ENCODE data around the gene FOXA1. TPM values are rescaled to one million over a fixed set of nuclear protein-coding genes. Genes with fewer than 3 reads are reported as not detected.

Gene FOXA1
- total RNA-seq, 1 donor from 2014 or later = 19.7 TPM

- DNase-seq (ENCODE audit: low spot score in 2 of 2, unreplicated experiment in 2 of 2) = peak in 1 of 2 experiments; percentile 45
- peaks cover 8% of the 10 kb centered on the region for H3K4me1 Mint-ChIP-seq
- H3K36me3 Mint-ChIP-seq = no peaks in the 10 kb centered on the region
- peaks cover 48% of the 10 kb centered on the region for H3K27me3 Mint-ChIP-seq (ENCODE audit: low read depth)
- peak overlapping the region; percentile 6 for H3K27ac Mint-ChIP-seq
- TF ChIP-seq CTCF (IDR thresholded peaks at IDR 0.05; ENCODE audit: unreplicated experiment) = no peak
- H3K9me3 Mint-ChIP-seq = no peaks in the 10 kb centered on the region
- H3K4me3 Mint-ChIP-seq = peak overlapping the region; percentile 63
Measured at GRCh38 chr14:37622231-37622923, 27.3 kb upstream of the FOXA1 start.

- peaks cover 6% of the 10 kb centered on the region for H3K9me3 Mint-ChIP-seq
- H3K27ac Mint-ChIP-seq = no peak overlapping the region
- peaks cover 5% of the 10 kb centered on the region for H3K36me3 Mint-ChIP-seq
- TF ChIP-seq CTCF (IDR thresholded peaks at IDR 0.05; ENCODE audit: unreplicated experiment) = no peak
- peaks cover 8% of the 10 kb centered on the region for H3K4me1 Mint-ChIP-seq
- H3K4me3 Mint-ChIP-seq = no peak overlapping the region
- H3K27me3 Mint-ChIP-seq (ENCODE audit: low read depth) = peaks cover 48% of the 10 kb centered on the region
- DNase-seq (ENCODE audit: low spot score in 2 of 2, unreplicated experiment in 2 of 2) = no peak
Measured at GRCh38 chr14:37620856-37621255, 25.8 kb upstream of the FOXA1 start.

- Mint-ChIP-seq H3K36me3 (peaks cover 12% of the 10 kb centered on the region), H3K4me1 (peaks cover 6% of the 10 kb centered on the region), H3K27ac (no peak overlapping the region), H3K27me3 (ENCODE audit: low read depth) (peaks cover 40% of the 10 kb centered on the region), H3K4me3 (no peak overlapping the region), H3K9me3 (peaks cover 23% of the 10 kb centered on the region)
- TF ChIP-seq CTCF (IDR thresholded peaks at IDR 0.05; ENCODE audit: unreplicated experiment) = no peak
- DNase-seq (ENCODE audit: low spot score in 2 of 2, unreplicated experiment in 2 of 2) = no peak
Measured at GRCh38 chr14:37618498-37619028, 23.5 kb upstream of the FOXA1 start.

GRCh38 chr14:37617864-37618365 lies 22.9 kb upstream of the FOXA1 start:
- peaks cover 35% of the 10 kb centered on the region for H3K27me3 Mint-ChIP-seq (ENCODE audit: low read depth)
- peaks cover 13% of the 10 kb centered on the region for H3K36me3 Mint-ChIP-seq
- TF ChIP-seq CTCF (IDR thresholded peaks at IDR 0.05; ENCODE audit: unreplicated experiment) = no peak
- DNase-seq (ENCODE audit: low spot score in 2 of 2, unreplicated experiment in 2 of 2) = no peak
- peaks cover 27% of the 10 kb centered on the region for H3K9me3 Mint-ChIP-seq
- peaks cover 4% of the 10 kb centered on the region for H3K4me1 Mint-ChIP-seq
- H3K27ac Mint-ChIP-seq = no peak overlapping the region
- no peak overlapping the region for H3K4me3 Mint-ChIP-seq

- peaks cover 13% of the 10 kb centered on the region for H3K36me3 Mint-ChIP-seq
- H3K4me1 Mint-ChIP-seq = no peaks in the 10 kb centered on the region
- H3K9me3 Mint-ChIP-seq = peaks cover 37% of the 10 kb centered on the region
- no peak overlapping the region for H3K4me3 Mint-ChIP-seq
- H3K27ac Mint-ChIP-seq = no peak overlapping the region
- no peak for TF ChIP-seq CTCF (IDR thresholded peaks at IDR 0.05; ENCODE audit: unreplicated experiment)
- H3K27me3 Mint-ChIP-seq (ENCODE audit: low read depth) = peaks cover 28% of the 10 kb centered on the region
- DNase-seq (ENCODE audit: low spot score in 2 of 2, unreplicated experiment in 2 of 2) = no peak
Measured at GRCh38 chr14:37616853-37617252, 21.8 kb upstream of the FOXA1 start.
